C4-2B (cell line): ENCODE results near the gene USP11.

Source experiments
- H3K27ac ChIP-seq: fragments of 450-650 bp; 2 replicates; pipeline ENCODE4 v1.5.1; 2017
- ZFX ChIP-seq: fragments of 450-650 bp; IDR thresholded peaks from 2 replicates; pipeline ENCODE4 v1.6.1; 2017
- TF ChIP-seq, protein P1 (sequence below): fragments of 450-650 bp; conservative IDR thresholded peaks from 2 replicates; pipeline ENCODE4 v1.5.1; 2017; ENCODE audit warnings: mild to moderate bottlenecking

The USP11 gene

DNA sequence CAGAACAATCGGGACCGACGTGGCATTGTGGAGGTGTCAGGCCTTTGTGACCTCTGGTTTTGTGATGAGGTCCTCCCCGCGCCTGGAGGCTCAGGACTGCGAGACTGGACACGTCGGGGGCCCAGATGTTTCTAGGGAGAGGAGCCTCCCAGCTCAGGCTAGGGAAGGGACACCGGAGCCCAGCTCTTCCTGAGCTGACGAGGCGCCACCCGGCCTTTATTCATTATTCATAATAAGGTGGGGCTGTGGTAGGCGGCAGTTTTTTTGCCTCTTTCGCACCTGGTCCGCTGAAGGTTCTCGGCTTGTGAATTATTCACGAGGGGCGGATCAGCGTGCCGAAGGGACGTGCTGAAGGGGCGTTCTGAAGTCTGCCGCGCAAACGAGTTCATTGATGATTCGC, 41.5 kb upstream of the USP11 start:
- peak overlapping the region; percentile 78 for H3K27ac ChIP-seq
- TF ChIP-seq, protein P1, sequence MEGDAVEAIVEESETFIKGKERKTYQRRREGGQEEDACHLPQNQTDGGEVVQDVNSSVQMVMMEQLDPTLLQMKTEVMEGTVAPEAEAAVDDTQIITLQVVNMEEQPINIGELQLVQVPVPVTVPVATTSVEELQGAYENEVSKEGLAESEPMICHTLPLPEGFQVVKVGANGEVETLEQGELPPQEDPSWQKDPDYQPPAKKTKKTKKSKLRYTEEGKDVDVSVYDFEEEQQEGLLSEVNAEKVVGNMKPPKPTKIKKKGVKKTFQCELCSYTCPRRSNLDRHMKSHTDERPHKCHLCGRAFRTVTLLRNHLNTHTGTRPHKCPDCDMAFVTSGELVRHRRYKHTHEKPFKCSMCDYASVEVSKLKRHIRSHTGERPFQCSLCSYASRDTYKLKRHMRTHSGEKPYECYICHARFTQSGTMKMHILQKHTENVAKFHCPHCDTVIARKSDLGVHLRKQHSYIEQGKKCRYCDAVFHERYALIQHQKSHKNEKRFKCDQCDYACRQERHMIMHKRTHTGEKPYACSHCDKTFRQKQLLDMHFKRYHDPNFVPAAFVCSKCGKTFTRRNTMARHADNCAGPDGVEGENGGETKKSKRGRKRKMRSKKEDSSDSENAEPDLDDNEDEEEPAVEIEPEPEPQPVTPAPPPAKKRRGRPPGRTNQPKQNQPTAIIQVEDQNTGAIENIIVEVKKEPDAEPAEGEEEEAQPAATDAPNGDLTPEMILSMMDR, result no peak
- TF ChIP-seq ZFX, result no peak

DNA sequence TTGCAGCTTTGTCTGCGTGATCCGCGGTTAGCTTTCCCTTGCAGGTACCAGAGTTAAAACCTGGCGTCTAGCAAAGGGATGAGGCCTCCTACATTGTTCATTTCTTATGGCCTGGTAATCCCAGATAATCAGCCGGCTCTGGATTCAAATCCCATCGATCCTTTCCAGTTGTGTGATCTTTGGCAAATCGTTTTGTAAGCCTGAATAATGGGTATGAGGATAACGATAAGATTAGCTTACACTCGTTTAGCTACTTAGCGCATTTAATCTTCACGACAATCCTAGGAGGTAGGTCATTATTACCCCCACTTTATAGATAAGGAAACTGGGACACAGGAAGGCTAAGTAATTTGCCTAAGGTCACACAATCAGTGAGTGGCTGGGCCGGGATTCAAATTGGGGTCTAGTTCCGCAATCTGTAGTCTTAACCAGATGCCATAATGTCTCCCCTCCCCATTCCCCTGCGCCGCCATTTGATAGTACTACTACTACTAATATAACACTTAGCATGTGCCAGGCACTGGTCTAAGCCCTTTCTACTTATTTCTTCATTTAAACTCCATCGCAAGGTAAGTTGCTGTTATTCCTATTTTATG, 40.9 kb upstream of the USP11 start:
- TF ChIP-seq ZFX, result no peak
- TF ChIP-seq, protein P1, result no peak
- peak overlapping the region; percentile 78 for H3K27ac ChIP-seq

DNA sequence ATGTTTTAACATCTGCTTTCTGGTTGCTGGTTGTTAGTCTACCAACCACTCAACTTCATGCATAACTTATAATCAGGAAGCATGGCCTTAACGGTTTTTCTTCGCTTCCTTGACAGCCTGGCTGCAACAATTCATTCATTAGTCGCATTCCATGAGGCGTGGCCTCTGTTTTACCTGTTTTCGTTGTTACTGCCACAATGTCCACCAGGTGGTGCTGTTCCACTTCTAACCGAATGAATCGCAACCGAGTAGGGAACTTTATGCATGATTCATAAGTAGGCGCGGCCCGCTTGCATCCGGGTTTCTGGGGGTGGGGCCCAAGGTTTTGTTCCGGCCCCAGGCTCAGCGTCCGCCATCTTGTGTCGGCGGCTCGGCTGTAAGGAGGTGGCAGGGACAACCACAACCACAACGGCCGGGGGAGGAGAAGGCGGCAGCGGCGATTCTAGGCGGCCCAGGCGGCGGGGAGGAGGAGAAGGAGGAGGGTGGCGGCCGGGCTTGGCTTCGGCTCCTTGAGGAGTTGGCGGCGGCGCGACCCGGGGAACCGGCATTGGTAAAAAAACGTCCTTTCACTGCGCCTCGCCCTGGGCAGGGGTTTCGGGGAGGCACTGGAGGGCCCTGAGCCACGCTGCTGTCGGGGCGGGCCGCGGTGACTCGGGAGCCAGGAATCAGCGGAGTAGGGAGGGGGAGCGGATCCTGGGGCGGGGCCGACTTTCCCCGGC, 39.2 kb upstream of the USP11 start, which contains the start of gene UBA1:
Gene UBA1 (plus strand): TSS at position 355 of the 719 bp plus-strand sequence. CDS start 4,974 bp downstream, outside the sequence.
- TF ChIP-seq, protein P1, result peak; percentile 75
- no peak for TF ChIP-seq ZFX
- H3K27ac ChIP-seq, result peak within 1 kb of the TSS; percentile 96

GRCh38 chrX:47194194-47194787, 38.5 kb upstream of the USP11 start:
- TF ChIP-seq ZFX, result no peak
- TF ChIP-seq, protein P1, result no peak
- peak overlapping the region; percentile 96 for H3K27ac ChIP-seq

DNA sequence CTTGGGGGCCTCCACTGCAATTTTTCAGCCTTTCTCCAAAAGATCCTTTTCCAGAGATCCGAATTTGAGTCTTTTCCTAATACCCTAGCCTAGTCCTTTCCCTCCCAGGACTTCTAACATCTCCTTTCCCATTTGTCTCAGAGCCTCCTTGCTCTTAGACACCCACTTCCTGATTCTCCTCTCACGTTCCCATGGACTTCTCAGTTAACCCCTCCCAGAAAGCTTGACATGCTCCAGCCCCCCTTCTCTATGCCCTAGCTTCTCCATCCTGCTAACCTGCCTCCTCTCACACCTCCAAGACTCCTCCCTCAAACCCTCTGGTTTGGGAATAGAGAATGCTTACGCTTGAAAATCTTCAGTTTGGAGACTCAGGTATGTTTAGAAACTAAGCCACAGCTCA, 36.7 kb upstream of the USP11 start:
- H3K27ac ChIP-seq, result peak overlapping the region; percentile 96; the same call in 1 of the 2 replicates
- TF ChIP-seq ZFX, result no peak
- TF ChIP-seq, protein P1, result no peak

GRCh38 chrX:47197526-47197925, 35.3 kb upstream of the USP11 start:
- TF ChIP-seq ZFX, result no peak
- TF ChIP-seq, protein P1, result no peak
- H3K27ac ChIP-seq, result no peak overlapping the region; the same call in 1 of the 2 replicates
